GM10847 (cell line): ENCODE results near the gene ABCC11.
A peak's percentile ranks its signal among the peaks of the same experiment; 100 is the strongest.

Source experiments
- POLR2A ChIP-seq: IDR thresholded peaks from 2 replicates; pipeline ENCODE4 v1.6.1; 2011; ENCODE audit not compliant: insufficient read length; ENCODE audit errors: extremely low read depth

The ABCC11 gene

GRCh38 chr16:48269011-48269410 is 21.7 kb upstream of the ABCC11 start:
- no peak for TF ChIP-seq POLR2A

- no peak for TF ChIP-seq POLR2A
Measured at GRCh38 chr16:48262631-48263030, 15.3 kb upstream of the ABCC11 start.

GRCh38 chr16:48261569-48261968 is 14.2 kb upstream of the ABCC11 start:
- no peak for TF ChIP-seq POLR2A

- TF ChIP-seq POLR2A = no peak
Measured at GRCh38 chr16:48256579-48257177, 9.3 kb upstream of the ABCC11 start.

GRCh38 chr16:48252013-48252412 is 4.7 kb upstream of the ABCC11 start:
- TF ChIP-seq POLR2A = no peak

GRCh38 chr16:48250520-48251278 is 3.4 kb upstream of the ABCC11 start:
- no peak for TF ChIP-seq POLR2A

GRCh38 chr16:48246066-48246465 is 1.3 kb downstream of the ABCC11 start:
- TF ChIP-seq POLR2A = no peak

GRCh38 chr16:48244863-48245195 is 2.5 kb downstream of the ABCC11 start:
- TF ChIP-seq POLR2A = no peak

GRCh38 chr16:48244080-48244862 is 3.1 kb downstream of the ABCC11 start, which contains the start of gene LONP2:
LONP2 (plus strand) TSS chr16:48244300; CDS start chr16:48244389, 89 bp downstream.
- TF ChIP-seq POLR2A = peak; percentile 59

- TF ChIP-seq POLR2A = no peak
Measured at GRCh38 chr16:48236286-48236685, 11.1 kb downstream of the ABCC11 start.

- TF ChIP-seq POLR2A = no peak
Measured at GRCh38 chr16:48235556-48236136, 11.7 kb downstream of the ABCC11 start.

GRCh38 chr16:48235058-48235555 is 12.2 kb downstream of the ABCC11 start:
- TF ChIP-seq POLR2A = no peak

GRCh38 chr16:48234630-48235029 is 12.7 kb downstream of the ABCC11 start:
- TF ChIP-seq POLR2A = no peak

GRCh38 chr16:48232493-48233040 is 14.8 kb downstream of the ABCC11 start:
- no peak for TF ChIP-seq POLR2A
